ENCODE measurements around the gene ZKSCAN8.
A peak's percentile ranks its signal among the peaks of the same experiment; 100 is the strongest.
"Not testable (repeated sequence)": the region's sequence is repeated elsewhere in the genome, so short reads cannot be mapped to it uniquely, and the experiment has no call there.

ZKSCAN8 gene

DNA sequence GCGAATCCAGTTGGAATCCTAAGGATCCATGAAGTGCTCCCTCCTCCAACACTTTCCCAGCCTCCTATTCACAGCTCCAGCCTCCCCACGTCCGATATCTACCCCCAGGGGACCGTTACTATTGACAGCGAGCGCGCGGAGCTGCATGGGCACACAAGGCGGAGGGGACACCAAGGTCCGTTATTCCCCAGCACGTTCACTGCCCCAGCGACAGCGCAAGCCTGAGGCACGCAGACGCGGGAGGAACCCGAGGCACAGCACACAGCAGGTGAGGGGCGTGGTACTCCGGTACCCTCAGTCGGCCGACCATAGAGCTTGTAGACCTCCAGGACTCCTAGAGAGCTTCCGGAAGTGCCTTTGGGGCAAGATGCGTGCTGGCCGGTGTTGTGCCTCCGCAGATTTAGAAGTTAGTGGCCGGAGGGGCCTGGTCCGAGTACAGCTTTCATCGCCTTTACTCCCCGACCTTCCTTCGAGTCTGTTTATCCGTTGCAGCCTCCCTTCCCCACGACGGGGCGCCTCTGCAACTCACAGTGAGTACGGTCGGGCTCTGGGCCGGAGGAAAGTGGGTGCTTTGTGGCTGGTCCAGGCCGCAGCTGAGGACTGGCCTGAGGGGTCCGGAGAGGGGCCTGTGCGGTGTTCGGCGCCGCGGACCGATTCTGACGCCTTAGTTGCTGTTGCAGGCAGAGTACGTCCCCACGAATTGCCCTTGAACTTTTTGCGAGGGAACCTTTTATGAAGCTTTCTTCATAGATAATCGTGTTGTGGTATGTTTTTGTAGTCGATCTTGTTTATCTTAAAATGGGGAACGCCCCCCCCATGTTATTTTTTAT lies at the start of gene ZKSCAN8:
Gene ZKSCAN8, plus strand, starts transcription at position 384 of the 830 bp plus-strand sequence. CDS start 6,525 bp downstream, outside the sequence.
- DNase-seq (ENCODE audit: low read depth, low spot score) = no peak
- TF ChIP-seq, protein P1, sequence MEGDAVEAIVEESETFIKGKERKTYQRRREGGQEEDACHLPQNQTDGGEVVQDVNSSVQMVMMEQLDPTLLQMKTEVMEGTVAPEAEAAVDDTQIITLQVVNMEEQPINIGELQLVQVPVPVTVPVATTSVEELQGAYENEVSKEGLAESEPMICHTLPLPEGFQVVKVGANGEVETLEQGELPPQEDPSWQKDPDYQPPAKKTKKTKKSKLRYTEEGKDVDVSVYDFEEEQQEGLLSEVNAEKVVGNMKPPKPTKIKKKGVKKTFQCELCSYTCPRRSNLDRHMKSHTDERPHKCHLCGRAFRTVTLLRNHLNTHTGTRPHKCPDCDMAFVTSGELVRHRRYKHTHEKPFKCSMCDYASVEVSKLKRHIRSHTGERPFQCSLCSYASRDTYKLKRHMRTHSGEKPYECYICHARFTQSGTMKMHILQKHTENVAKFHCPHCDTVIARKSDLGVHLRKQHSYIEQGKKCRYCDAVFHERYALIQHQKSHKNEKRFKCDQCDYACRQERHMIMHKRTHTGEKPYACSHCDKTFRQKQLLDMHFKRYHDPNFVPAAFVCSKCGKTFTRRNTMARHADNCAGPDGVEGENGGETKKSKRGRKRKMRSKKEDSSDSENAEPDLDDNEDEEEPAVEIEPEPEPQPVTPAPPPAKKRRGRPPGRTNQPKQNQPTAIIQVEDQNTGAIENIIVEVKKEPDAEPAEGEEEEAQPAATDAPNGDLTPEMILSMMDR (IDR thresholded peaks at IDR 0.05; ENCODE audit: insufficient read depth, low read length, missing control alignments) = no peak
- H3K4me3 ChIP-seq (ENCODE audit: low read depth, low read length) = peak within 1 kb of the TSS; percentile 90
- CTCF ChIA-PET = interaction anchor here (0.5 to 4.1 kb wide), 12 partner anchors 9 to 257 kb away, joined by 3 to 20 read pairs (median 4); no protein-coding TSS in a partner anchor
- POLR2A ChIA-PET = interaction anchor here (0.6 to 1.6 kb wide), 8 partner anchors 17 to 217 kb away, joined by 3 to 8 read pairs (median 4); partner anchors contain the start of genes ZKSCAN4, ZSCAN16 and ZSCAN26

DNA sequence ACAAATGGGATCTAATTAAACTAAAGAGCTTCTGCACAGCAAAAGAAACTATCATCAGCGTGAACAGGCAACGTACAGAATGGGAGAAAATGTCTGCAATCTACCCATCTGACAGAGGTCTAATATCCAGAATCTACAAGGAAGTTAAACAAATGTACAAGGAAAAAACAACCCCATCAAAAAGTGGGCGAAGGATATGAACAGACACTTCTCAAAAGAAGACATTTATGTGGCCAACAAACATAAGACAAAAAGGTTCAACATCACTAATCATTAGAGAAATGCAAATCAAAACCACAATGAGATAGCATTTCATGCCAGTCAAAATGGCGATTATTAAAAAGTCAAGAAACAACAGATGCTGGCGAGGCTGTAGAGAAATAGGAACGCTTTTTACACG lies 39.5 kb upstream of the ZKSCAN8 start:
- CTCF ChIA-PET; H3K4me3 ChIP-seq (ENCODE audit: low read depth, low read length); POLR2A ChIA-PET; DNase-seq (ENCODE audit: low read depth, low spot score): not testable (repeated sequence)

DNA sequence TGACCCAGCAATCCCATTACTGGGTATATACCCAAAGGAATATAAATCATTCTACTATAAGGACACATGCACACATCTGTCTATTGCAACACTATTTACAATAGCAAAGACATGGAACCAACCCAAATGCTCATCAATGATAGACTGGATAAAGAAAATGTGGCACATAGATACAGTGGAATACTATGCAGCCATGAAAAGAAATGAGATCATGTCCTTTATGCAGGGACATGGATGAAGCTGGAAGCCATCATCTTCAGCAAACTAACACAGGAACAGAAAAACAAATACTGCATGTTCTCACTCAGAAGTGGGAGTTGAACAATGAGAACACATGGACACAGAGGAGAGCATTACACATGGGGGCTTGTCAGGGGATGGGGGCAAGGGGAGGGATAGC lies 39.0 kb upstream of the ZKSCAN8 start:
- DNase-seq (ENCODE audit: low read depth, low spot score); POLR2A ChIA-PET; H3K4me3 ChIP-seq (ENCODE audit: low read depth, low read length); CTCF ChIA-PET: not testable (repeated sequence)

DNA sequence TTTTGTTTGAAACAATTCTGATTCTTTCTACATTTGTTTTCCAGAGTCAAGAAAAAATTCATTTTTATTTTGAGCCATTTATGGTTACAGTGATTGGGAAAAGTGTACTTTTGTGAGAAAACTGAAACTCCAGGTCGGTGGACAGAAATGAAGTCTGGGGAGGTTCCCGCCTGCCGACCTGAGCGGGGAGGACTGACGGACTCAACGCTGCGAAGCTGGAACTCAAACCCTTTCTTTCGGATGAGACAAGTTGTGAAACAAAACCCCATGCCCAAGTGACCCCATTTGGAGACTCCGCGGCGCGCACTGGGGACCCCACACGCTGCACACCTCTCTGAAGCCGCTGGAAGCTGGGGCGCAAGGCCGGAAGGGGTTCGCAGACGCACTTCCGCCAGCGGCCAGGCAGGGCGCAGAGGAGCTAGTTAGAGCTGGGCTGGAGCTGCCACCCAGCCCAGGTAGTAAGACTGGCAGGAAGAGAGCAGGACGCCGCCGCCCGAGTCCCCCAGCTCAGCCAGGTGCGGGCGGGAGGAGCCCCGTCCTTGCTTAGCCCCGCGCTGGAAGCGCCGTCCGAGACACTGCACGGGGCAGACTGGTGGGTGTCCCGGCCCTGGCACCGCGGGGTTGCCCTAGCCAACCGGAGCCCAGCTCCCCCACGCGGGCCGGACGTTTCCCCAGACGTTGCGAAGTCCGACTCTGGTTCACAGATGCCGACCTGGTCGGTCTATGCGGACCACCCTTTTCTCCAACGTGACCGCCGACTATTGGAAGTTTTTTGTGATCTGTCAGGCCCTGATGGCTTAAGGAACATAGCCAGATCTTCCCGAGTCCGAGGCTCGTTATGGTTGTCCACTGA lies 37.1 kb upstream of the ZKSCAN8 start:
- CTCF ChIA-PET = interaction anchor here (1.1 to 3.1 kb wide), 9 partner anchors 9 to 251 kb away, joined by 3 to 24 read pairs (median 7); partner anchors contain the start of gene ZKSCAN8
- TF ChIP-seq, protein P1 (IDR thresholded peaks at IDR 0.05; ENCODE audit: insufficient read depth, low read length, missing control alignments) = peak; percentile 84
- POLR2A ChIA-PET = interaction anchor here (0.6 to 1.4 kb wide), 7 partner anchors 12 to 255 kb away, joined by 3 to 7 read pairs (median 3); partner anchors contain the start of gene ZKSCAN8

DNA sequence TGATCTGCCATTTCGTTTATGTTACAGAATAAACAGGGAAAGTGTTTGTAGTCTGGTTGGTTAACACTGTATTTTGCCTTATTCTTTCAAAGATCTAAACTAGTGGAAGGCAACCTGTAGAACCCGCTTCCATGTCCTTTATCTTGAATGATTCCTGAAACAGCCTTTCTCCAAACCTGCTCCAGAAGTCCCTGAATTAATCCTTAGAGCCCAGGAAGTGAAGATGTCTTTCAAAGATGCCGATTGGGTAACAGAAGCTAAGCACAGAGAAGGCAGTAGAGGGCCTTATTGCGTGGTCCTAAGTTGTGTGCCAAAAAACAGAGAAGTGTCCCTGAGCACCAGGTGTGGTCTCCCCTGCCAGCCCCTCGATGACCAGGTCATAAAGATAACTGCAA lies 36.4 kb upstream of the ZKSCAN8 start:
- ChIA-PET CTCF (interaction anchor here (1.1 to 3.1 kb wide), 8 partner anchors 8 to 250 kb away, joined by 4 to 24 read pairs (median 7); partner anchors contain the start of gene ZKSCAN8), POLR2A (interaction anchor here (0.6 to 1.4 kb wide), 7 partner anchors 11 to 254 kb away, joined by 3 to 7 read pairs (median 3); partner anchors contain the start of gene ZKSCAN8)
- H3K4me3 ChIP-seq (ENCODE audit: low read depth, low read length) = peak overlapping the region; percentile 73
- DNase-seq (ENCODE audit: low read depth, low spot score) = no peak
- TF ChIP-seq, protein P1 (IDR thresholded peaks at IDR 0.05; ENCODE audit: insufficient read depth, low read length, missing control alignments) = no peak

More for the DNA sequence above, 37.1 kb upstream of the ZKSCAN8 start:
- peak overlapping the region; percentile 73 for H3K4me3 ChIP-seq (ENCODE audit: low read depth, low read length)
- DNase-seq (ENCODE audit: low read depth, low spot score) = no peak

DNA sequence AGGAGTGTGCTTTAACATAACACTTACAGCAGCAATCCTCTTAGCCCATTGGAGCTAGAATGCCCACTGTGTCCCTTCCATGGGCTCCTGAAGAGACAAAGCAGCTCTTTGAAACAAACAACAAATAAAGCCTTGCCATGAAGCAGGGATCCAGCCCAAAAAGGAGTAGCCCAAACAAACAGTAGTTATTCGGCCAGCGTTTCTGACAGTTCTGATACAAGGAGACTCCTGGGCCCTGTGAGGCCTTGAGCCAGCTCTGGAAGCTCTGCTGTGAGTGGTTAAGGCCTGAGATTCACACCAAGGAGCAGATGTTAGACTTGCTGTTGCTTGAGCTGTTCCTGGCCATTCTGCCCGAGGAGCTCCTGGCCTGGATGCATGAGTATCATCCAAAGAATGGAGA lies 34.2 kb upstream of the ZKSCAN8 start:
- CTCF ChIA-PET = interaction anchor here (1.2 kb wide), 1 partner anchor 9 kb away, joined by 3 read pairs; no protein-coding TSS in a partner anchor

More for the DNA sequence above, 34.2 kb upstream of the ZKSCAN8 start:
- DNase-seq (ENCODE audit: low read depth, low spot score) = no peak
- POLR2A ChIA-PET = no interaction called here
- TF ChIP-seq, protein P1 (IDR thresholded peaks at IDR 0.05; ENCODE audit: insufficient read depth, low read length, missing control alignments) = no peak
- no peak overlapping the region for H3K4me3 ChIP-seq (ENCODE audit: low read depth, low read length)
